HPDE6-E6E7 (cell line): ENCODE results near the gene TSNAX.
"Not testable (repeated sequence)": the region's sequence is repeated elsewhere in the genome, so short reads cannot be mapped to it uniquely, and the experiment has no call there.

ENCODE experiments used
- DNase-seq: peaks from one replicate; pipeline ENCODE4 v3.0.0; 2011; ENCODE audit warnings: missing footprints; ENCODE audit errors: extremely low spot score

The TSNAX gene

GRCh38 chr1:231528172-231529029, at the start of gene TSNAX:
TSNAX (plus strand) TSS chr1:231528669; CDS start chr1:231528811, 142 bp downstream.
- DNase-seq: peak; percentile 83

GRCh38 chr1:231478811-231479210, 49.7 kb upstream of the TSNAX start:
- no peak for DNase-seq

- DNase-seq: no peak
Measured at GRCh38 chr1:231480008-231480407, 48.5 kb upstream of the TSNAX start.

- no peak for DNase-seq
Measured at GRCh38 chr1:231481289-231481688, 47.2 kb upstream of the TSNAX start.

GRCh38 chr1:231485029-231485784, 43.3 kb upstream of the TSNAX start:
- no peak for DNase-seq

GRCh38 chr1:231487019-231487418, 41.5 kb upstream of the TSNAX start:
- DNase-seq: no peak

GRCh38 chr1:231487910-231488309, 40.6 kb upstream of the TSNAX start:
- no peak for DNase-seq

GRCh38 chr1:231493421-231494185, 34.9 kb upstream of the TSNAX start:
- DNase-seq: no peak

- DNase-seq: no peak
Measured at GRCh38 chr1:231494439-231495110, 33.9 kb upstream of the TSNAX start.

GRCh38 chr1:231497629-231498152, 30.8 kb upstream of the TSNAX start:
- DNase-seq: no peak

GRCh38 chr1:231499148-231499763, 29.2 kb upstream of the TSNAX start:
- DNase-seq: no peak

GRCh38 chr1:231500666-231501065, 27.8 kb upstream of the TSNAX start:
- DNase-seq: no peak

GRCh38 chr1:231503168-231503567, 25.3 kb upstream of the TSNAX start:
- DNase-seq: not testable (repeated sequence)

- no peak for DNase-seq
Measured at GRCh38 chr1:231507476-231508355, 20.8 kb upstream of the TSNAX start.

GRCh38 chr1:231508497-231508896, 20.0 kb upstream of the TSNAX start:
- no peak for DNase-seq

- DNase-seq: no peak
Measured at GRCh38 chr1:231508941-231509340, 19.5 kb upstream of the TSNAX start.

- no peak for DNase-seq
Measured at GRCh38 chr1:231512147-231512698, 16.2 kb upstream of the TSNAX start.

GRCh38 chr1:231515748-231516147, 12.7 kb upstream of the TSNAX start:
- no peak for DNase-seq

GRCh38 chr1:231517076-231517475, 11.4 kb upstream of the TSNAX start:
- DNase-seq: no peak
